Choroid plexus epithelial cell (primary cell): ENCODE data around the gene SERGEF.

Source experiments
- DNase-seq: peaks from one replicate; pipeline ENCODE4 v3.0.0-alpha.2; 2010; ENCODE audit warnings: low read depth
- H3K4me3 ChIP-seq: 2 replicates; pipeline ENCODE4 v1.5.1; 2011; ENCODE audit warnings: low read depth, mild to moderate bottlenecking, control low read depth, low read length, moderate library complexity
- TF ChIP-seq, protein P1 (sequence below): conservative IDR thresholded peaks from 2 replicates; pipeline ENCODE4 v1.5.1; 2011; ENCODE audit warnings: low read depth, mild to moderate bottlenecking, control low read depth, inconsistent platforms, low read length, moderate library complexity

The SERGEF gene

DNA sequence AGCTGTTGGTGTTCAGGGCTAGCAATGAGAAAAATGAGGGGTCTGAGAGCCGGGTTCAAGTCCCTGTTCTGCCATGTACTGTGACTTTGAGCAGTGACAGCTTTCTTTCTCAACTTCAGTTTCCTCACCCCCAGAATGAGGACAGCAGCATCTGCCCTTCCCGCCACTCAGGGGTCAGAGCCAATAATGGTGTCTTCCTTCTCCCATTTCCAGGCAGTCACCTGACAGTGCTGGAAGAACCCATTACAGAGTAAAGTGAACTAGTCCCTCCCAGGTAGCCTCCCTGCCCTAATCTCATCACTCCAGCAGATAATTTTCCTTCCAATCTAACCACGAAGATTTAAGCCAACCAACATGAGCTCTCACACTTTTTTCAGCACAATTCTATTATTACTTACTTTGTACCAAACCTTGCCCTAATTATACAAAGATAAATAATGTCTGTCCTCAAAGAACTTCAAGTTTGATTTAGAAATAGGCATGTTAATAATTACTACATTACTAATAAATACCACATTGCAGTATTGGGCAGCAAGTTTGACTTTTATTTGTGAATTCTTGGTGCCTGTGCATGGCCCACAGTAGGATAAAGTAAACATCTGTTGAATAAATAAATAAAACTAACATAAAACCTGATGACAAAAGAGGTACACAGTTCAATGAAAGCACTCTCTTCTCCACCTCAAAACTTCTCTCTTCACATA lies 61.0 kb downstream of the SERGEF start:
- DNase-seq, result no peak
- TF ChIP-seq, protein P1, sequence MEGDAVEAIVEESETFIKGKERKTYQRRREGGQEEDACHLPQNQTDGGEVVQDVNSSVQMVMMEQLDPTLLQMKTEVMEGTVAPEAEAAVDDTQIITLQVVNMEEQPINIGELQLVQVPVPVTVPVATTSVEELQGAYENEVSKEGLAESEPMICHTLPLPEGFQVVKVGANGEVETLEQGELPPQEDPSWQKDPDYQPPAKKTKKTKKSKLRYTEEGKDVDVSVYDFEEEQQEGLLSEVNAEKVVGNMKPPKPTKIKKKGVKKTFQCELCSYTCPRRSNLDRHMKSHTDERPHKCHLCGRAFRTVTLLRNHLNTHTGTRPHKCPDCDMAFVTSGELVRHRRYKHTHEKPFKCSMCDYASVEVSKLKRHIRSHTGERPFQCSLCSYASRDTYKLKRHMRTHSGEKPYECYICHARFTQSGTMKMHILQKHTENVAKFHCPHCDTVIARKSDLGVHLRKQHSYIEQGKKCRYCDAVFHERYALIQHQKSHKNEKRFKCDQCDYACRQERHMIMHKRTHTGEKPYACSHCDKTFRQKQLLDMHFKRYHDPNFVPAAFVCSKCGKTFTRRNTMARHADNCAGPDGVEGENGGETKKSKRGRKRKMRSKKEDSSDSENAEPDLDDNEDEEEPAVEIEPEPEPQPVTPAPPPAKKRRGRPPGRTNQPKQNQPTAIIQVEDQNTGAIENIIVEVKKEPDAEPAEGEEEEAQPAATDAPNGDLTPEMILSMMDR, result no peak
- no peak overlapping the region for H3K4me3 ChIP-seq

- no peak for DNase-seq
- TF ChIP-seq, protein P1, result no peak
- no peak overlapping the region for H3K4me3 ChIP-seq
Observed at GRCh38 chr11:17950644-17951043, 62.2 kb downstream of the SERGEF start.

DNA sequence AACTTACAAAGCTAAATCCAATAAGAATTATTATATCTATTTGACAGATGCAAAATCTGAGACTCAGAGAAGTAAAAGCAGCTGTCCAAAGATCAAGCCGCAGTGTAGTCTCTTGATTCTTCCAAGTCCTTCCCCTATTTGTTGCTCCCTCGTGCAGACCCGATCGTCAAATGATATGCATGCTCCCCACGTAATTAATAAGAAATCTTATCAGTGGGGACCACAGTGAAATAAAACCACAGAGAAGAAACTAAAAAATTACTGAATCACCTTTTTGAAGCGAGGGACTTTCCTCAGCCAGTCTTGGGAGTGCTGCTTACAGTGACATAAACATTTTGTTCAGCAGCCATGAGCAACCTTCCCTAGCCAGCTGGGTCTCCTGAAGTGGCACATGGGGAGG lies 64.6 kb downstream of the SERGEF start:
- H3K4me3 ChIP-seq, result no peak overlapping the region
- TF ChIP-seq, protein P1, result no peak
- no peak for DNase-seq

GRCh38 chr11:17939542-17939941 lies 73.3 kb downstream of the SERGEF start:
- TF ChIP-seq, protein P1, result no peak
- H3K4me3 ChIP-seq, result no peak overlapping the region
- DNase-seq, result no peak

- DNase-seq, result no peak
- TF ChIP-seq, protein P1, result no peak
- no peak overlapping the region for H3K4me3 ChIP-seq
Observed at GRCh38 chr11:17936790-17937189, 76.1 kb downstream of the SERGEF start.

GRCh38 chr11:17934194-17934593 lies 78.7 kb downstream of the SERGEF start:
- no peak for DNase-seq
- TF ChIP-seq, protein P1, result no peak
- no peak overlapping the region for H3K4me3 ChIP-seq

GRCh38 chr11:17933708-17934107 lies 79.1 kb downstream of the SERGEF start:
- H3K4me3 ChIP-seq, result no peak overlapping the region
- DNase-seq, result no peak
- TF ChIP-seq, protein P1, result no peak
